Posterior vena cava (tissue), 2 donors: ENCODE measurements around the gene ADIG. TPM values are rescaled to one million over a fixed set of nuclear protein-coding genes. Genes with fewer than 3 reads are reported as not detected.

Source experiments
- DNase-seq: peaks from one replicate; pipeline ENCODE4 v3.0.0-alpha.2; 2020; ENCODE audit warnings: low spot score
- intact Hi-C, 2 donors: fragments of 100-400 bp; cut with DNase I; formaldehyde crosslinking; loops; one replicate each; pipeline versions ENCODE4 v1.14.1 to v1.14.2; 2022 to 2023
- long read RNA-seq, 2 donors: library from polyadenylated mRNA; unstranded; transcript quantifications; one replicate each; pipeline ENCODE4 v2.0.0, GENCODE V29; 2020 to 2021
- total RNA-seq, 2 donors: library from RNA; stranded (reverse); fragmentation: NEBNext Ultra II Directional; extraction: Animal tissue kit (Norgen Biotek cat#: 25700); gene quantifications; one replicate each; pipeline ENCODE4 v1.2.1, GENCODE V29; 2021
- donor health status: DM: yes; HTN: yes; CAD: no.
- donor health status: DM: yes; HTN: yes; CAD: no.

The ADIG gene
- not detected for total RNA-seq
- long read RNA-seq, donor 1, result 0 reads
- long read RNA-seq, donor 2, result 0 reads

- intact Hi-C loops, result no loop called here
- no peak for DNase-seq
These were observed at the start of gene ADIG for GRCh38 chr20:38581013-38581412. TSS of gene ADIG (plus strand) at chr20:38581197. CDS start at chr20:38581251, 54 bp downstream.

- no peak for DNase-seq
- intact Hi-C loops, result no loop called here
These were observed 46.2 kb upstream of the ADIG start for GRCh38 chr20:38534756-38535155.

GRCh38 chr20:38536310-38536709, 44.7 kb upstream of the ADIG start:
- intact Hi-C loops, result no loop called here
- no peak for DNase-seq

- no peak for DNase-seq
- intact Hi-C loops, result no loop called here
These were observed 43.8 kb upstream of the ADIG start for GRCh38 chr20:38537176-38537575.

GRCh38 chr20:38538789-38539188, 42.2 kb upstream of the ADIG start:
- DNase-seq, result no peak
- intact Hi-C loops, result no loop called here

- DNase-seq, result no peak
- intact Hi-C loops, result no loop called here
These were observed 37.7 kb upstream of the ADIG start for GRCh38 chr20:38543014-38543906.

- no peak for DNase-seq
- intact Hi-C loops, result no loop called here
These were observed 35.2 kb upstream of the ADIG start for GRCh38 chr20:38545771-38546170.

GRCh38 chr20:38547288-38548085, 33.5 kb upstream of the ADIG start:
- intact Hi-C loops, result no loop called here
- DNase-seq, result no peak

GRCh38 chr20:38548356-38549083, 32.5 kb upstream of the ADIG start:
- intact Hi-C loops, result no loop called here
- DNase-seq, result no peak

- no peak for DNase-seq
- intact Hi-C loops, result no loop called here
These were observed 30.7 kb upstream of the ADIG start for GRCh38 chr20:38550274-38550673.

- DNase-seq, result no peak
- intact Hi-C loops, result no loop called here
These were observed 29.9 kb upstream of the ADIG start for GRCh38 chr20:38551056-38551626.

- DNase-seq, result no peak
- intact Hi-C loops, result no loop called here
These were observed 26.0 kb upstream of the ADIG start for GRCh38 chr20:38554986-38555385.

- DNase-seq, result no peak
- intact Hi-C loops, result no loop called here
These were observed 25.6 kb upstream of the ADIG start for GRCh38 chr20:38555395-38555794.

GRCh38 chr20:38557174-38557573, 23.8 kb upstream of the ADIG start:
- intact Hi-C loops, result no loop called here
- no peak for DNase-seq

- intact Hi-C loops, result no loop called here
- DNase-seq, result no peak
These were observed 22.2 kb upstream of the ADIG start for GRCh38 chr20:38558596-38559360.

- no peak for DNase-seq
- intact Hi-C loops, result no loop called here
These were observed 21.2 kb upstream of the ADIG start for GRCh38 chr20:38559764-38560163.

GRCh38 chr20:38563802-38564431, 17.1 kb upstream of the ADIG start:
- no peak for DNase-seq
- intact Hi-C loops, result no loop called here

- intact Hi-C loops, result no loop called here
- no peak for DNase-seq
These were observed 16.3 kb upstream of the ADIG start for GRCh38 chr20:38564680-38565079.
